ENCODE data around the gene ALOXE3.

Gene ALOXE3

DNA sequence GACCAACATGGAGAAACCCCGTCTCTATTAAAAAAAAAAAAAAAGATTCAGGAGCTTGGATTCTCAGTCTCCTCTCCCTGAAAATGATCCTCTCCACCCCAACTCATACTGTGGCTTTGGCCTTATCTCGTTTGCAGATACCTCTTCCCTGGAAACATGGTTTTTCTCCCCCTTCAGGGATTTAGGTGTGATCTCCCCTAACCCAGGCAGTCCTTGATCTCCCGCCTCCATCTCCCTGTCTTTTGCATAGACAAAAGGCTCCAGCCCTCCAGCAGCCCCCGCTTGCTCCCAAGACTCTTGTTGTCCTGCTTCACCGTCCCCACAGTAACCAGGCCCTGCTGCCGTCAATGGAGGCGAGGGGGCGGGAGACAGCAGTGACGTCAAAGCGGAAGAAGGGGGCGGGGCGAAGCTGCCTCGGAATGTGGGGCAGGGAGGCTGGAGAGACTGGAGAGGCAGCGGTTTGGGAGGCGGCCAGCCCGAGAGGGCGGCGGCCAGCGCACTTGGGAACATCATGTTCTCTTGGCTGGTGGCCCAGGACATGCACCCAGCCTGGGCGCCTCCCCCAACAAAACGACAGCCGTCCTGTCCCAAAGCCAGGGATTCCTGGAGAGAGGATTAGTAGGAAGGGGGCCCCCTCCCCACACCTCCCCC lies 35.8 kb upstream of the ALOXE3 start:
- DNase-seq = peak; percentile 39

DNA sequence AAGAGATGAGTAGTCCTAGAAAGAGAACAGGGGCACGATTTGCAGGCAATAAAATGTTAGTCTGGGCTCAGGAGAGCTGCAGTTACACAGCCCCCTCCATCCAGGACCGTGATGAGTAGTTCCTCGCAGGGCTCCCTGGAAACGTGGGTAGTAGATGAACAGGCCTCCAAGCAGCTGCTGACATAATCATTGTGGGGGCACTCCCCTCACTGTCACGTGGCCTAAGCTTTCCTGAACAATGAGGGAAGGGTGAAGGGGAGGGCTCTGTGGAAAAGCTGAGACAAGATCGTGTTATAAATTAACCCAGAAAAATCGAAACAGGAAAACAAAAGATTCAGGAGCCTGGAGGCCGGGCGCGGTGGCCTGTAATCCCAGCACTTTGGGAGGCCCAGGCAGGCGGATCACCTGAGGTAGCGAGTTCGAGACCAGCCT lies 35.2 kb upstream of the ALOXE3 start:
- DNase-seq = no peak

DNA sequence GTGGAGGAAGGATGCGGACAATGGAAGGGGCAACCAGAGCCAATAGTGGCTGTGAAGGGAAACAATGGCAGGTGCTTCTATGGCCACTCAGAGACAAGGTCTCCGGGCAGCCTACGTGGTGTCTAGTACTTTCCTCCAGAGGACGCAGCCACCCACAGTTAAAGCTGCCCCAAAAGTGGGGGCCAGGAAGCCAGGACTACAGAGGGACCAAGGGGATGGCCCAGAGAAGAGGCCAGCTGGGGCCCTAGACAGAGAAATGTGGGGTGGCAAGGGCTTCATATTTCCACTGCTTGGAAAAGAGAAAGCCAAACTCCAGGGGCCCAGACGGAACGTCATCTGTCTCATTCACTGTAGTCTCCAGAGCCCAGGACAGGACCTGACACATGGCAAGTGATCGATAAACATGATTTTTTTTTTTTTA lies 34.7 kb upstream of the ALOXE3 start:
- no peak for DNase-seq

DNA sequence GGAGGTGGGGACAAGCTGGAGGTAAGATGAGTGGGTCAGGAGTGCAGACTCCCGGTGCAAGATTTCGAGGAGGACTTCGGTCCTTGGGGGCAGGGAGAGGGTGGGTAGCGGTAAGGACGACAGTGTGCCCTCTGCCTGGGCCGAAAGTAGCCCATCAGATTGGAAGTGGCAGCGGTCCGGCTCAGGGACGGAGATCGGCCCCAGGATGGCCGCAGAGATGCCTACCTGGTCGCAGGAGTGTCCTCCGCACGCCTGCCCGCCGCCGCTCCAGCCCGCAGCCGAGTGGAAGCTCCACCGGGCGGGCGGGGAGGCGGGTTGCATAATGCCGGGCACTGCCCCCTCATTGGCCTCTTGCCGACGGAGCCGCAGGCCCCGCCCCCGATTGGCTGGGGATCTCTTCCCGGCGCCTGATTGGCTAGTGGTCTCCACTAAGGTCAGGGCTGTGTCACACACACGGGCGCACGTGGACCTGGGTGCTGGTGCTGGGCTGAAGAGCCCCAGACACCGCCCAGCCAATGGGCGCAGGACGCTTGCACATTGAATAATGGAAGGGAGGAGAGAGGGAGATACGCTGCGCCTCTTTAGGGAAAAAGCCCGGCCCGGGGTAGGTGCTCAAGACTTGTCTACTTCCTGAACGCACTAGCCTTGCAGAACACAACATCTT lies 33.9 kb upstream of the ALOXE3 start, which contains the start of gene PER1:
TSS of gene PER1 (minus strand) at position 293 of the 664 bp plus-strand sequence. CDS start 1,698 bp downstream, outside the sequence.
- DNase-seq = peak; percentile 95

DNA sequence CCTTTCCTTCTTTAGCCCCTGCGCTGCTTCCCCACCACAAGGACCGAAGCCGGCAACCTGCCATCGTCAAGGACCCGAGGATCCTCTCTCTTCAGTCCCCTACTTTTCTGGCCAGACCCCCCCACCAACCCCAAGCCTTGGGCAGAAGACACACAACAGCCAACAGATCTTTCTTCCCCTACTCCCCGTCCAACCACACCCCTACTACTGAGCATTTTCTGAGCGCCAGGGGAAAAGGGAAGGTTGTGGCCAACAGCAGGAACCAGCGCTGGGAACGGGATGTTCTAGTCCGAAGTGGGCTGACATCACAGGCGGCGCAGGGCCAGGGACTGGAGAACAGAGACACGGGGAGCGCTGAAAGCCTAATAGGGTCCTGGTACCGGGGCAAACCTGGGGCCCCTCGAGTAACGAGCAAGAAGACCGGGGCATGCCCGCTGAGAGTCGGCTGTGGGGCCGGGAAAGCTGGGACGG lies 33.4 kb upstream of the ALOXE3 start:
- DNase-seq = peak; percentile 52

DNA sequence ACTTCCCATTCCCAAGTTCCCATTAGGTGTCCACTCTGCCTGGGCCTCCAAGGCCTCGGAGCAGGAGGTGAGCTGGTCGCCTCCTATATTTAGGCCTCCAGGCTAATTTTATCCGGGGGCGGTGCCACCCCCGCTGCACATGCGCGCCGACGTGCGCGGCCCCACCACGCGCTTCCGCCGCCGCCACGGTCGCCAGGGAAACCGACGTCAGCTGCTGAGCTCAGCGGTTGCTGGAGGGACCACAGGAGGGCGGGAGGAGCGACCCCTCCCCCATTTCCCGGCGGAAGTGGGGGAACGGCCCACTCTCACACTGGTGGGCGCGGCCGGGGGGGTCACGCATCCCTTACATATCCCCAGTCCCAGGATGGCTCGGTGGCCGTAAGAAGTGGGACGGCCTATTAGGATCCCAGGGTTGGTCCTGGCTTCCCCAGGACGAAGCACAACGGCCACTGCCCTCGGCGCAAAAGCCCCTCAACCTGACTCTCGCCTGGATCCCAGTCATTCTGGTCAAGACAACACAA lies 32.9 kb upstream of the ALOXE3 start:
- peak; percentile 69 for DNase-seq

DNA sequence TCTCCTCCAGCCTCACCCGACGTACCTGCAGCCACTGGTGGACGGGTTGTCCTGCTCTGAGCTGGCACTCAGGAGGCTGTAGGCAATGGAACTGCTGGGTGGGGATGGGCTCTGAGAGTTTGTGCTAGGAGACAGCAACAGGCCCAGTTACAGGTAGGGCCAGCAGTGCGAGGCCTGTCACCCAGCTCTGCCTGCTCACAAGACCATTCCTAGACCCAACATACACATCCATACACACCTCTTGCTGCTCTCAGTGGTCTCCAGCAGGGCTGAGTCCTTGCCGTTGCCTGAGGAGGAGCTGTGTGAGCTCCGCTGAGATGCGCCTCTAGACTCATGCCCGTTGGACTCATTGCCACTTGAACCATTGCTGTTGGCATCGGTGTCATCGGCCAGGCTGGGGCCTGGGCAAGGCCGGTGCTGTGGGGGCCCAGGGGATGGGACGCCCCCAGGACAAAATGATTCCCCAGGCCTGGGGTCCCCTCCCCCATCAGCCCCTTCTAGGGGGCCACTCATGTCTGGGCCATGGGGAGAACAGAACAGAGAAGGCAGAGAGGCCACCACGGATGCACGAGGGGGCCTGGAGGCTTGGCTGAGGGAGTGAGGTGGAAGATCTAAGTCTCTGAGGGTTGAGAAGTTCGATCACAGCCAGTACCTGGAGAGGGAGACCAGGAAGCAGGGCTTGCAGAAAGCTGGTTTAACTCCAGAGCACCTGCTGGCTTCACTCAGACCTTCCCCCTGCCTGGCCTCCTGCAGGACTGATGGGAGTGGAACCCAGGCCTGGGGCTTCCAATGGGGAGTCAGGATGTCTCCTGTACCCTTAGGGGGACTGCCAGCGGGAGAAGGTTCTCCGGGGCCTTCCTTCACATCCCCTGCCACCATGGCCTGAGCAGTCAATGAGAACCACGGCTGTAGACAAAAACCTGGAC lies 32.1 kb upstream of the ALOXE3 start:
- DNase-seq = no peak

DNA sequence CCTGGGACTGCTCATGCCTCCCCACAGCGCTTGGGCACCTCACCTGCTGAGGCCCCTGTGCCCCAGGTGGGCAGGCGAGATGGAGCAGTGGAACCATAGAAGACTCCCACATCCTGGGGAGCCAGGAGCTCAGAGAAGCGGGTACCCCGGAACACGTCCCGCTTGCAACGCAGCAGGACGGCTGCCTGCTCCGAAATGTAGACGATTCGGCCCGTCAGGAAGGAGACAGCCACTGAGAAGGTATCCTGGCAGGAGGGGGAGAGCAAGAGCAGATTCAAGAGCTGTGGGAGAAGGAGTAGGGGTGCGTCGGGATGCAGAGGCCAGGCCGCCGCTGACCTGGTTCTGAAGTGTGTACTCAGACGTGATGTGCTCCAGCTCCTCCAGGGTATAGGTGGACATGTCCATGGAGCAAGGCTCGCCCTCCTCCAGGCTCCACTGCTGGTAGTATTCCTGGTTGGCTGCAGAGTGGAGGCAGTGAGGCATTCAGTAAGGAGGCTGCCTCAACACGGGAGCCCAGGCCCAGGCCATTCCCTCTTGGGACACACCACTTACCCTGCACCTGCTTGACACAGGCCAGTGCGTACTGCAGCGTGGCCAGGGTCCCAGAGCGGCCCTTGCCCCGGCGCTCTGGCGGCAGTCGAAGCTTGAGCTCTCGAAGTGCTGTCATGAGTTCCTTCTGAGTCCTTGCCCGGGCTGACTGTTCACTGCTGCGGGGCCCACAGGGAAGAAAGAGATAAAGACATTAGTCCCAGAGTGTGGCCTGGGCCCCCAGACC lies 31.3 kb upstream of the ALOXE3 start:
- no peak for DNase-seq

DNA sequence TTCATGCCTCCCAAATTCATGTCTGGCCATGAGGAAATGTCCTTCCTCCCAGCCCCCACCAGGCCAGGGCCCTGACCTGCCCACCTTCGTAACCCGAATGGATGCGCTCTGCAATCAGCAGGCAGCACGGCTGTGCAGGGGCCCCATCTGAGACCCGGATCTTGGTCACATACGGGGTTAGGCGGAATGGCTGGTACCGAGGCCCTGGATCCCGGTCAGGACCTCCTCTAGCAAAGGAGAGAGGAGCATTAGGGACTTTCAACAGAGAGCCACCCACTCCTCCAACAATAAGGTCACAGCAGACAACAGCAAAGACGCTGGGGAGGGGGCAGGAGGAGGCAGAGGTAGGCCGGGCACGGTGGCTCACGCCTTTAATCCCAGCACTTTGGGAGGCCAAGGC lies 30.2 kb upstream of the ALOXE3 start:
- no peak for DNase-seq

DNA sequence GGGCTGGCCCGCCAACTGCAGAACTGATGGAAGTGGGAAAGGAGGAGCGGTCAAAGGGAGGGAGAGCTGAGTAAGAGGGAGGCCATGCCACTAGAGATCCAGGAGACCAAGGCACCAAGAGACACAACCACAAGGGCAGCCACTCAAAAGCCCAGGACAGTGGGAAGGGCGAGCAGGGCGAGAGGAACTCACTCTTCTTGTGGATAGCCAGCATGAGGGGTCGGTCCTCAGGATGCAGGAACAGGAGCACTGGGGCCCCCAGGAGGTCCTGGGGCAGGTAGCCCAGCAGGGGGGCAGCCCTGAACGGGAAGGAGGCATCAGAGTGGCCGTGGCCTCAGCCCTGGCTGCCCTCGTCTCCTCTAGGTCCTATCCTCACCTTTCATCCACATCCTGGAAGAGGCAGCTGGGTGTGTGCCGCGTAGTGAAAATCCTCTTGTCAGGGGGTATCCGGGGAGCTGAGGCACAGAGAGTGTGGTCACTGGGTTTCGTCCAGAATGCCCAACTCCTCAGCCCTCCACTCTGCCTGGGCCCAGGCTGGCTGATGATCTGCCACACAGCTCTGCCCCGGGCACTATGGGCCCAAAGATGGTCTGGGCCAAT lies 29.6 kb upstream of the ALOXE3 start:
- no peak for DNase-seq

DNA sequence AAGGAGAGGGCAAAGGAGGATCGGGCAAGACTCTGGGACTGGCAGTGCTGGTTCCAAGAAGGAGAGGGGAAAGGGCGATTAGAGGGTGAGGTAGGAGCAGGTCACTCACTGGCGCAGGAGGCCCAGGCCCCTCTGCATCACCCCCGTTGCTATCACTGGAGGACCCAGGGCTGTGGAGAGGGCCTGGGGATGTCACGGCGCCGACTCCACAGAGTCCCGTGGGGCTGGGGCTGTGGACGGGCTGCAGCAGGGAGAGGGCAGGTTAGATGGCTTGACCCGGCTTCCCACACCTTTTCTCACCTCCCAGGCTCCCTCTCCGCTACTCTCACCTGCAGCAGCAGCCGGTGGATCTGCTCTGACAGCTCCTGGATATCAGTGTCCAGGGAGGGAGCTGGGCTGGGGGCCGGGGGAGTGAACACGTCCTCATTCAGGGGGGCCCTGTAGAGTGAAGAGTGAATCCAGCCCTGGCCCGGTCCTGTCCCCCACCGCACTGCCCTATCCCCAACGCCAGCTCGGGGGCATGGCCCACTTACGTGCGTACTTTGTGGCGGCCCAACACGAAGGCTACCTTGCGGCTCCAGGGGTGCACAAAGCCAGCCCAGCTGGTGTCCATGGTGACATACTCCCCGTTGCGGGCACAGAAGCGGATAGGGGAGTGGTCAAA lies 29.0 kb upstream of the ALOXE3 start:
- DNase-seq = no peak

DNA sequence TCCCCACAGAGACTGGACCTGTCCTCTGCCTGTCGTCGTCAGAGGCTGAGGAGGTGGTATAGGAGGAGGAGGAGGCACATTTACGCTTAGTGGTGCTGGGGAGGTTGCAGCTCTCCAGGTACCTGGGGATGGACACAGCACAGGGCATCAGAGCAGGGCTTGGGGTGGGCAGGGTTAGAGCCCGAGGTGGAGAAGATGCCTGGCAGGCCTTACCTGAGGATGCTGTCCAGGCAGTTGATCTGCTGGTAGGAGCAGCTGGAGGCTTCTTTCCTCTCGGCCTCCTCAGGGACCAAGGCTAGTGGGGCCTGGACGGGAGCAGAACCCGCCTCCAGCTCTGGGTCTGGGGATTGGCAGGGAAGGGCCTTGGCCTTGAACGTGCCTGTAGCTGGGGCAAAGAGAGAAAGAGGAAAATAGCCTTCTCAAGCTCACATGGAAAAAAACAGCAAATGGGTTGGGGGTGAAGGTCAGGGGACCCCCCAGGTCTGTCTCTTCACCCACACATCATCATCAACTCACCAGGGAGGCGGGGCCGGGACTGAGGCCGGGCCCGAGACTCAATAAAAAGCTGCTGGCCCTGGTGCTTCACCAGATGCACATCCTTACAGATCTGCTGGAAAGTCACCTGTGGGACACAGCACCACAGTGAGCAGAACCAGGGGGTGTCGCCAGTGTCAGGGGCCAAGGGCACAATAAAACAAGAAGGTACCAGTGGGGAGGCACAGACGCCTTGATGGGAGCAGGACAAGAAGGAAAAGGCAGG lies 28.2 kb upstream of the ALOXE3 start:
- no peak for DNase-seq

DNA sequence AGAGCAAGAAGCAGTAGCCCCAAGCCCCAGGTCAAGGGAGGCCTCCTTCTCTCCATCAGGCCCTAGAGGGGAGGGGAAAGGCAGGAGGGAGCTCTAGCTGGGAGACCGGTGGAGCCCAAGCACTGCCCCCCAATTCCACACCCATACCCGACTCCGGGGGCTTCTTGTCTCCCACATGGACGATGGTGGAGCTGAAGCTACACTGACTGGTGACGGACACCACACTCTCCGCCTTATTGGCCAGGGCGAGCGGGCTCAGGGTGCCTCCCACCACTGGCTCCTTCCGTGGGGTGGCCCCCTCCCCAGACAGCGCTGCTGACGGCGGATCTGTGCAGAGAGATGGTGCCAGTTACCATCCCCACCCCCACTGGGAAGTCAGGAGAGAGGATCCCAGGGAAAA lies 27.5 kb upstream of the ALOXE3 start:
- DNase-seq = no peak

DNA sequence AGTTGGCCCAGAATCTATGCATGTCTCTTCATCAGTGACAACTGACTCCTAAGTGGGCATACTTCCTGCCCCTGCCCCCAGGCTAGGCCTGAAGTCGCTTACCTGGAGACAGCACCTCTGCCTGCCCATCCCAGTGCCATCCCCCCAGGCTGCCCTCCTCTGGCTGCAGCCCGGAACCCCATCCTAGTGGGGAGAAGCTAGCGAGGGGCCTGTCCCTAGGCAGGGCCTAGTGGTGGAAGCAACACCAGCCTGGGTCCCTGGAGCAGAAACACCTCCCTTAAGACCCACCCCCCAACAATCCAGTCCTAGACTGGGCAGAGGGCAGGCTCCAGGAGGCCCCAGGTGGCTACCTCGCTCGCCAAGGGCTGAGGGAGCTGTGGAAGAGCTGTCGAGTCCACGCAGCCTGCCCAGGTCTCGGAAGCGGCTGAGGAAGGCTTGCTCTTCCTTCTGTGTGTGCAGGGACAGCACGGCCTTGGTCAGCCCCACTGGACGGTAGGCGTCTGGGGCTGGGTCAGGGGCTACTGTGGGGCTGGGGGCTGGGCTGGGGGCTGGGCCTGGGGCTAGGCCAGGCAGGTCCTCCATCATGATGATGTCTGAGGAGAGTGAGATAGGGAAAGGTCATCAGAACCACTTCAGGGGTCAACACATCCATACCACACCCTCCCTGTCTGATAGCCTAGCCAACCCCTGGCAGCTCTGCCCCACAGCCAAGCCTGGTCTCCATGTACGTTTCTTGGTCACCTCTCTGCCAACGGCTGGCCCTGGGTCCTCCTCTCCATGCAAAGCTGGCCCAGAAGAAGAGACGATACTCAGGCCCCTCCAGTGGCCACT lies 26.3 kb upstream of the ALOXE3 start:
- DNase-seq = no peak

DNA sequence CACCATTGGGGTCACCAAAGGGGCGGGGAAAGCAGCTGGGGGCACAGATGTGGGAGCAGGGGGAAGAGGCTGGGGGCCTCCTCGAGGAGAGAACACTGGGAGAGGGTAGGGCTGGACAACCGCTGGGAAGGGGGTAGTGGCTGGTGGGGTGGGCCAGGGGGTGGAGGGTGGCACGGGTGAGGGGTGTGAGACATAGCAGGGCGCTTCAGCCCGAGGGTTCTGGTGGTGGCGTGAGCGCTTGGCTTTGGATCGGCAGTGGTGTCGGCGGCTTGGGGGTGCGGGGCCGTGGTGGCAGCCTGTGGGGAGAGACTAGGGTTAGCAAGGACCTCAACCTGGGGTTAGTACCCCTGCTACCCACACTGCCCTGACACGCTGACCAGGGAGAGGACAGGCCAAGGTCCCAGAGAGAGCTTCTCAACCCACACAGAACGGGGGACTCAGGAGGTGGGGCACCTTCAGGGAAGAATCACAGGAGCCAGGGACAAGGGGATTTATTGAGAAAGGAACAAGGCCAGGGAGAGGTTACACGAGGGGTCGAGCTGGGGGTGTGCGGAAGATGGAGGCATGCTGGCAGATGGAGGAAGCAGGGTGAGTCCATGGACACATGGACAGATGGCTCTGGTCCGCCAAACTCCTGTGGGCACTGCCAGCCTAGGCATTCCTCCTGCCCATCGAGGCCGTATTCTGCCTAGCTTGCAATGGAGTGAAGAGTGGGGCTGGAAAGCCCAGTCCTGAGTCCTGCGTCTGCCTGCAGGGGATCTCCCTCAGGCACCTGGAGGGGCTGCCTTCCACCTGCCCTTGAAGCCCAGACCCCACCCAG lies 25.5 kb upstream of the ALOXE3 start:
- DNase-seq = no peak

DNA sequence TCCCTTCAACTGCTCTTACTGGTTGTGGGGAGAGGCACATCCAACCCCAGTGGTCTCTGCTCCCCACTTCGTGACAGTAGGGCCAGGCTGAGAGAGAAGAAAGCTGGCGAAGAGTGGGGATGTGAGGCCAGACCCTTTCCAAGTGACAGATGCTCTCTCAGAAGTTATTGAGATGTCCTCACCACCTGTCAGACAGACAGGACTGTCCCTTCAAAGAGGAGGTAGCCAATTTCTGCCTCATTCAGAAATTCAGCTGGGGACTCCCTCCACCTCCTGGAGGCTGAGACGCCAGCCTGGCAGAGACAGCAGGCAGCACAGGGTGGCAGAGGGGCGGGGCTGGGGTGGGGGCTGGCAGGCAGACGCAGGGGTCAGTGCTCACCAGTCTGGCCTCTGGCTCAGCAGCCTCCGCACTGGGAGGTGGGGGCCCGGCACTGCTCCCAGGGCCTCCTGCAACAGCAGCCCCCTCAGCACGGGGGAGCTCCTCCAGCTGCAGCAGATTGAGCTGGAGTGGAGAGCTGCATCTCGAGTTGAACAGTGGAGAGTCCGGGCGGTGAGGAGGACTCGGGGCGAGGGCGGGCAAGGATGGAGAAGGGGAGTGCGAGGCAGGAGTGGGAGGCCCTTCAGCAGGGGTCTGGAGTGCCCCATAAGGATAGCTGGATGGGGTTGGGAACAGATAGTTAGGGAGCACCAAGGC lies 24.7 kb upstream of the ALOXE3 start:
- no peak for DNase-seq

DNA sequence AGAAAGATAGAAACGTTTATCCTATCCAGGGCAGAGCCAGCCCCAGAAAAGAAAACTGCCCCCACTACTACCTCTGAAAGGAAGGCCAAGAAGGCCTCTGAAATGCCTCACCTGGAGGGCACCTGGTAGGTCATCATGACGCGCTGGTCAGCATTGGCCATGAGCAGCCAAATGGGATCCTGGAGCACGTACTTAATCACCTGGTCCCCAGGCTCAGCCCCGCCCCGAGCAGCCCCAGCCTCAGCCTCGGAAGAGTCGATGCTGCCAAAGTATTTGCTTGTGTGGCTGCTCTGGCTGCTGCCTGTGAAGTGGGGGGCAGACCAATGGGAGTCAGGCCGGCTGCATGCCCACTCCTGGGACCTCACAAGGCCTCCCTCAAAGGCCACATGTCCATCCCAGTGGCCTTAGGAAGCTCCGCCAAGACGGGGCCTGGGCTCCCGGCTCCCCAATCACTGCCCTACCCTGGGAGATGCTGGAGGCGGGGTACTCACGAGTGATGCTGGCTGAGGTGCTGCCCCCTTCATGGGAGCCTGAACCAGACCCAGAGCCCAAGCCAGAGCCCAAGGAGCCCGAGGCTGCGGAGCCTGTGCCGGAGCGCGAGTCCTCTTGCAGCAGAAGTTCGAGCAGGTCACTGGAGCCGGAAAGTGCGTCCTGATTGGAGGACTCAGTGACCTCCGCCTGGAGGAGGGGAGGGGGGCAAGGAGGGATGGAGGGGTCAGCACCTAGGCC lies 24.0 kb upstream of the ALOXE3 start:
- no peak for DNase-seq
